HEK293T (cell line): Measurements from ENCODE around the gene PDE3A.

Source experiments
- ARNT ChIP-seq: fragments of 450-650 bp; IDR thresholded peaks from 2 replicates; pipeline ENCODE4 v1.6.1; 2017; ENCODE audit warnings: mild to moderate bottlenecking
- BHLHE40 ChIP-seq: fragments of 450-650 bp; IDR thresholded peaks from 2 replicates; pipeline ENCODE4 v1.6.1; 2016; ENCODE audit warnings: mild to moderate bottlenecking, moderate library complexity, borderline replicate concordance
- CTBP1 ChIP-seq: fragments of 450-650 bp; IDR thresholded peaks from 2 replicates; pipeline ENCODE4 v1.6.1; 2016; ENCODE audit warnings: borderline replicate concordance
- FOXA1 ChIP-seq: fragments of 450-650 bp; IDR thresholded peaks from 2 replicates; pipeline ENCODE4 v1.6.1; 2016; ENCODE audit warnings: mild to moderate bottlenecking
- FOXK2 ChIP-seq: fragments of 450-650 bp; IDR thresholded peaks from 2 replicates; pipeline ENCODE4 v1.6.1; 2016; ENCODE audit warnings: mild to moderate bottlenecking
- FOXM1 ChIP-seq: fragments of 450-650 bp; IDR thresholded peaks from 2 replicates; pipeline ENCODE4 v1.6.1; 2017; ENCODE audit warnings: mild to moderate bottlenecking, borderline replicate concordance
- HDGF ChIP-seq: fragments of 450-650 bp; IDR thresholded peaks from 2 replicates; pipeline ENCODE4 v1.6.1; 2017; ENCODE audit warnings: antibody characterized with exemption, borderline replicate concordance
- SP1 ChIP-seq: fragments of 450-650 bp; IDR thresholded peaks from 2 replicates; pipeline ENCODE4 v1.6.1; 2017
- SUZ12 ChIP-seq: fragments of 450-650 bp; IDR thresholded peaks from 2 replicates; pipeline ENCODE4 v1.6.1; 2016; ENCODE audit warnings: mild to moderate bottlenecking
- TARDBP ChIP-seq: fragments of 450-650 bp; IDR thresholded peaks from 2 replicates; pipeline ENCODE4 v1.6.1; 2016

GRCh38 chr12:20415641-20416040 lies 47.3 kb downstream of the PDE3A start:
- no peak for TF ChIP-seq SUZ12
- no peak for TF ChIP-seq BHLHE40
- no peak for TF ChIP-seq FOXA1
- TF ChIP-seq SP1, result no peak
- TF ChIP-seq FOXK2, result no peak
- TF ChIP-seq FOXM1, result no peak
- TF ChIP-seq ARNT, result no peak
- TF ChIP-seq TARDBP, result no peak
- no peak for TF ChIP-seq HDGF
- no peak for TF ChIP-seq CTBP1
